ENCODE data around the gene ARFGEF2.

- no peak for TF ChIP-seq CTCF (IDR thresholded peaks at IDR 0.05)
- TF ChIP-seq POLR2A (IDR thresholded peaks at IDR 0.05), result no peak
- no peak for TF ChIP-seq EP300 (IDR thresholded peaks at IDR 0.05)
Observed at GRCh38 chr20:48990467-48990866, 69.0 kb downstream of the ARFGEF2 start.
